ENCODE data around the gene ARPC4.
"Not testable (repeated sequence)": the region's sequence is repeated elsewhere in the genome, so short reads cannot be mapped to it uniquely, and the experiment has no call there.

ARPC4 gene

GRCh38 chr3:9820946-9821345 is 28.1 kb downstream of the ARPC4 start:
- no peak for DNase-seq (ENCODE audit: low read depth in 2 of 2)

GRCh38 chr3:9825451-9826040 is 32.7 kb downstream of the ARPC4 start:
- no peak for DNase-seq (ENCODE audit: low read depth in 2 of 2)

- DNase-seq (ENCODE audit: low read depth in 2 of 2), result no peak
These were observed 34.1 kb downstream of the ARPC4 start for GRCh38 chr3:9826815-9827573.

GRCh38 chr3:9828801-9829755 is 36.2 kb downstream of the ARPC4 start:
- DNase-seq (ENCODE audit: low read depth in 2 of 2), result no peak

GRCh38 chr3:9831253-9831652 is 38.4 kb downstream of the ARPC4 start:
- no peak for DNase-seq (ENCODE audit: low read depth in 2 of 2)

- DNase-seq (ENCODE audit: low read depth in 2 of 2), result no peak
These were observed 40.2 kb downstream of the ARPC4 start for GRCh38 chr3:9833078-9833477.

- DNase-seq (ENCODE audit: low read depth in 2 of 2), result no peak
These were observed 41.9 kb downstream of the ARPC4 start for GRCh38 chr3:9834520-9835380.

- no peak for DNase-seq (ENCODE audit: low read depth in 2 of 2)
These were observed 45.1 kb downstream of the ARPC4 start for GRCh38 chr3:9837701-9838582.

- DNase-seq (ENCODE audit: low read depth in 2 of 2), result no peak
These were observed 46.0 kb downstream of the ARPC4 start for GRCh38 chr3:9838856-9839255.

- no peak for DNase-seq (ENCODE audit: low read depth in 2 of 2)
These were observed 48.1 kb downstream of the ARPC4 start for GRCh38 chr3:9841015-9841414.

- DNase-seq (ENCODE audit: low read depth in 2 of 2), result peak; percentile 96 to 97
These were observed 51.0 kb downstream of the ARPC4 start, which contains the start of gene RPUSD3 for GRCh38 chr3:9843715-9844438. TSS of gene RPUSD3 (minus strand) at chr3:9844008. CDS start at chr3:9843990, 18 bp downstream.

- no peak for DNase-seq (ENCODE audit: low read depth in 2 of 2)
These were observed 53.3 kb downstream of the ARPC4 start for GRCh38 chr3:9846231-9846630.

- no peak for DNase-seq (ENCODE audit: low read depth in 2 of 2)
These were observed 54.1 kb downstream of the ARPC4 start for GRCh38 chr3:9846931-9847488.

- not testable (repeated sequence) for DNase-seq (ENCODE audit: low read depth in 2 of 2)
These were observed 55.0 kb downstream of the ARPC4 start for GRCh38 chr3:9847870-9848269.

GRCh38 chr3:9848860-9849259 is 56.0 kb downstream of the ARPC4 start:
- not testable (repeated sequence) for DNase-seq (ENCODE audit: low read depth in 2 of 2)

- DNase-seq (ENCODE audit: low read depth in 2 of 2), result not testable (repeated sequence)
These were observed 58.5 kb downstream of the ARPC4 start for GRCh38 chr3:9851383-9851782.

GRCh38 chr3:9851926-9852325 is 59.0 kb downstream of the ARPC4 start:
- not testable (repeated sequence) for DNase-seq (ENCODE audit: low read depth in 2 of 2)

- no peak for DNase-seq (ENCODE audit: low read depth in 2 of 2)
These were observed 59.6 kb downstream of the ARPC4 start for GRCh38 chr3:9852528-9852927.

- DNase-seq (ENCODE audit: low read depth in 2 of 2), result not testable (repeated sequence)
These were observed 61.5 kb downstream of the ARPC4 start for GRCh38 chr3:9854291-9854940.
